Measurements from ENCODE around the gene RTN3.
"Not testable (repeated sequence)": the region's sequence is repeated elsewhere in the genome, so short reads cannot be mapped to it uniquely, and the experiment has no call there.

RTN3 gene

DNA sequence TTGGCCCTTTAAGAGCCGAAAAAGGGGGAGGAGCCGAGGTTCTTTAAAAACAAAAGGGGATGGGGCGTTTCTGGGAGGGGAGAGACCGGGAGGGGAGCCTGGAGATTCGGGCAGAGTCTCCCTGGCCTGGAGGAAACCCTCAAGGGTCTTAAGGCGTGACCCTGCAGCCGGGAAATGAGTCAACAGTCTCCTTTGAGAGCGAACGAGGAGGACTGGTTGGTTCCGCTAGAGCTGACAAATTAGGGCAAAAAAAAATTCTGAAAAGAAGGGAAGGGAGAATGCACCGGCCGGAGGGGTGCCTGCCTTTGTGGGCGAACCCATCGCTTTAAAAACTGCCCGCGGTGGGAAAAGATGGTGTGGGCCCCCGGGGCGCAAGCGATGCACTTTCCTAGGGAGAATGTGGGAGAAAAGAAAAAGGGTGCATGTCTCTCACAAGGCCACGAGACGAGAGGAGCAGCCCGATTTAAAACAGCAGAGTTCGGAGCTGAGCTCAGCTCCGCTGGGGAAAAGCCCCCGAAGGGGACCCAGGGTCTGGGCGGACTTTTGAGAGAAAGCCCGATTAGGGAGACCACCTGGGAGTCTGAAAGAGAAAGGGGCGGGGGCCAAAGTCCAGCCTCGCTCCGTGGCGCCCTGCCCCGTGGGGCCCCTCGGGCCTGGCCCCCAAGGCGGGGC, 86.4 kb downstream of the RTN3 start:
- no peak for DNase-seq (ENCODE audit: low read depth in 2 of 3, low spot score in 2 of 3)

DNA sequence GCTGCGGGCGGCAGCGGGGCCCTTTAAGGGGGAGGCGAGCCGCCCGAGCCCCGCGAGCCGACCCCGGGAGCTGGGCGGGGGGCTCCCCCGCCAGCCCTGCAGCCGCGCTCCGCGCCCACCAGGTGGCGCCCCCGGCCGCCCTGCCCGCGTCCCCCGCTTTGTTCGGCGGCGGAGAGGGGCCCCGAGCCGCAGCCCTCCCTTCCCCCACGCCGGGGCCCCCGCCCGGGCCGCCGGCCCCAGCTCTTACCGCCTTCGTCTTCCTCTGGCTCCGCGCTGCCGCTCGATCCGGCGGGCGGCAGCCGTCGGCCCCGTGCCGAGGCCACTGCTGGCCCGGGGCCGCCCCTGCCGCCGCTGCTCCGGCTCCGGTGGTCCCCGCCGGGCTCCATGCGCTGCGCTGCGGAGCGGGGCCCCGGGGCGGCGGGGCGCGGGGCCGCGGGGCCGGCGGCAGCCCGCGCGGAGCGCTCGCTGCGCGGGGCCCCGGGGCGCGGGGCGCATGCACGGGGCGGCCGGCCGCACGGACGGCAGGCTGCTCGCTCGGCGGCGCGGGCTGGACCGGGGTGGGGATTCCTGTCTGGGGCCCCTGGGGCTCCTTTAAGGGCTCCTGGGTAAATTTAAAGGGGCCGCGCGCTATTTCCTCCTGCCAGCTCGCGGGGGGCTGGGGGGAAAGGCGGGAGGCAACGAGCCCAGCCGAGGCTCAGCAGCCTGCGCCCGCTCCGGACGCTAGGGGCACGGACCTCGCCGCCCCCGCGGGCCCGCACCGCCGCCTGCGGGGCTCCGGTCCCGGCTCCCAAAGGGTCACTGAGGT, 87.1 kb downstream of the RTN3 start, which contains the start of gene ZFTA:
Gene ZFTA, minus strand, starts transcription at position 539 of the 805 bp plus-strand sequence. Its CDS starts 153 bp downstream, at position 386.
- DNase-seq (ENCODE audit: low read depth in 2 of 3, low spot score in 2 of 3), result peak in 2 of 3 experiments; percentile 27 to 47

DNA sequence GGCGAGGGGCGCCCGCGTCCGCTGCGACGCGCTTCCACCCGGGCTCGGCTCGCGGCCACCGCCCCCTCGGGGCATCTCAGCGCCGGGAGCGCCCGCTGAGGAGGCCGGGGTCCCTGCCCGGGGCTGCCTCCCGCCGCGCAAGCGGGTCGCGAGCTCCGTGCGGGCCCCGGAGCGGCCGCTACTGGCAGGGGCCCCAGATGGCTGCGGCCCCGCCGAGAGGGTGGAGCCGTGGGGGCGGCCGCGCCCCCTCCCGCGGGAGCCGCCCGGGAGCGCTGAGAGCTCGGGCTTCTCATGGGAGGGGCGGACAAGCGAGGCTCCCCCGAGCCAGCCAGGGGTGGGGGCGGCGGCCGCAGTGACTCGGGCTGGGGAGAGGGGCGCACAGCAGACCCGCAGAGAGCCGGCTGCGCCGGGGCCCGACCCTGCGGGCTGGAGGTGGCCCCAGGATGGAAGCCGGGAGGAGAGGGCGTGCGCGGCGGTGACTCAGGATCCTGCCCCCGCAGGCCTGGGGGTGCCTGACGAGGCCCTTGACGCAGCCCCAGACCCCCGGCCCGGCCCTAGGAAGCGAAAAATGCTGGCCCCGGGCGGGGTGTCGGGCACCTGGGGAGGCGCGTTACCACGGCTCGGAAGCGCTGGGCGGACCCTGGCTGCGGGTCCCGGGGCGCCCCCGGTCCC, 87.9 kb downstream of the RTN3 start:
- DNase-seq (ENCODE audit: low read depth in 2 of 3, low spot score in 2 of 3), result peak in 2 of 3 experiments; percentile 19 to 30

DNA sequence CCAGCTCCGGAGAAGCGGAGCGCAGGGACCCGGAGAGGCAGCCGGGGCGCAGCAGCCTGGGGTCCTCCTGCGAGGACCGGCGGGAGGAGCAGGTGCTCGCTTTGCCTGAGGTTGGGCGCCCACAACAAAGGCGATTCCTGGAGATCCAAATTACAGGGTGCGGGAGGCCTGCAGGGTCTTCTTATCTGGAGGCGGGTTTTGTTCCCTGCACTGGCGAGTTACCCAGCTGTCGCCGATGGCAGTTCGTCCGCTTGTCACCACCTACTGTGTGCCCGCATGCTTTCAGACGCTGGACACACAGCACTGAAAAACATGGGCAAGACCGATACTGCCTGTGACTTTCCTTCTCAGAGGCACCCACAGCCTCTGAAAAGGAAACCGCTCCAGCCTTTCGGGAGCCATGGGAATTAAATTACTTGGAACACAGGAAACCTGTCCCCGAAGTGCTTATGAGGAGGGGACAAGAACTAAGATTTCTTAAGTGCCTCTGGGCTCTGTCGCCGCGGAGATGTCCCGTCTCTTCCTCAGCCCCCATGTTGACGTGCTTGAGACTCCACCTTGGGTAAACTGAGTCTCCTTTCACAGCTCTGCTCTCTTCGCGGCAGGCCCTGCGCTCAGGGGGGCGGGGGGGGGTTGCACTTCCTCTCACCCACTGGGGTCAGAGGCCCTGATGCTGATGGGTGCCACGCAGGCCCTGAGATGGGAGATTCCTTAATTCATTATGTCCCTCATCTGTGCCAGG, 88.6 kb downstream of the RTN3 start:
- DNase-seq (ENCODE audit: low read depth in 2 of 3, low spot score in 2 of 3), result no peak

DNA sequence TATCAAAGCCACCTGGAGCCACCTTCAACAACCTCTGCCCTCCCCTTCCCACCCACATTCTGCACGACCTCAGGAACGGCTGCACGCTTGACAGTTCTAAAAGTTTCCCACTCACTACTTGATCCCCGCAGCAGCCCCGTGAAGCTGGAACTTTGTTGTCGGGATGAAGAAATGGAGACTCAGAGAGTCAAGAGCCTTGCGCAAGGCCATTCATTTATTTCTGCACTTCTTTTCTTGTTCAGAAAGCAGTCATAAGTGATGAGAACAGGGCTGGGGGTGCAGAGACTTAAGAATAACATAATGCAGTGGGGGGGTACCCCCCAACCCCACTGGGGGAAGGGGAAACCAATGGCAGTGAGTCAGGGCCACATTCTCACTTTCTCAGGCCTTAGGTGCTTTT, 89.5 kb downstream of the RTN3 start:
- DNase-seq (ENCODE audit: low read depth in 2 of 3, low spot score in 2 of 3), result no peak

DNA sequence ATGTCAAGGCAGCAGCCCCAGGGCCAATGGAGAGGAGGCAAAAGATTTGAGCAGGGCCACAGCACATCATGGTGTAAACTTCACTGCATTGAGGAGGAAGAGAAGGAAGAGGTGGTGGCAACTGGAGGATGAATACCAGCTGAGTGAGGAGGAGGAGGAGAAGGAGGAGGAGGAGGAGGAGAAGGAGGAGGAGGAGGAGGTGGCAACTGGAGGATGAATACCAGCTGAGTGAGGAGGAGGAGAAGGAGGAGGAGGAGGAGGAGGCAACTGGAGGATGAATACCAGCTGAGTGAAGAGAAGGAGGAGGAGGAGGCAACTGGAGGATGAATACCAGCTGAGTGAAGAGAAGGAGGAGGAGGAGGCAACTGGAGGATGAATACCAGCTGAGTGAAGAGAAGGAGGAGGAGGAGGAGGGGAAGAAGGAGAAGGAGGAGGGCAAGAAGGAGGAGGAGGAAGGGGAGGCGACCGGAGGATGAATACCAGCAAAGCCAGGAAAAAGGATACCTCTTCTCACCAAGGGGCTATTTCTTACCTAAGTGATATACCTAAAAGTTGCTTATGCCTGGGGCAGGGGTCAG, 90.5 kb downstream of the RTN3 start:
- not testable (repeated sequence) for DNase-seq (ENCODE audit: low read depth in 2 of 3, low spot score in 2 of 3)

DNA sequence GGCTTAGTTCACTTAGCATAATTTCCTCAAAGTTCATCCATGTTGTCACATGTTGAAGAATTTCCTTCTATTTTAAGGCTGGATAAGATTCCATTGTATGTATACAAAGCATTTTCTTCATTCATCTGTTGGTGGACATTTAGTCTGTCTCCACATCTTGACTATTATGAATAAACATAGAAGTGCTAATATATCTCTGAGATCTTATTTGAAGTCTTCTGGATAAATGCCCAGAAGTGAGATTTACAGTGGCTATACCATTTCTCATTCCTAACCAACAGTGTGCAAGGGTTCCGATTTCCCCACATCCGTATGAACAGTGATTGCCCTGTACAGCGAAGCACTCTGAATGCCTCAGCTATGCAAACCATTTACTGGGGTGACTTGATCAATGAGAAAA, 93.9 kb downstream of the RTN3 start:
- no peak for DNase-seq (ENCODE audit: low read depth in 2 of 3, low spot score in 2 of 3)

DNA sequence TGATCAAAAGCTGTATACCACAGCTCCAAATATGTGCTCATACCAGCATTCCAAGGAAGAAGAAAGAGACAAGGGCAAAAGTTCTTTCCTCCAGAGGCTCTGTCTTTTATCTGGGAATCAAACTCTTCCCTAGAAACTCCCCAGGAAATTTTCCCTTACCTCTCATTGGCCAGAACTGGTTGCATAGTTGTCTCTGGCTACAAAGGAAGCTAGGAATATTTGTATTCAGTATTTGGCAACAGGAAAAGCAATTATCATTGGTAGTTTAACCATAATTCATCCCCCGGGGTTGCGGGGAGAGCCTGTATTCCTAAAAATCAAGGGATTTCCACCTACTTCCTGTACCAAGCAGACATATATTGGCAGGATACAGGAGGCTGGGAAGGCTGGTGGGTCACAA, 97.7 kb downstream of the RTN3 start:
- no peak for DNase-seq (ENCODE audit: low read depth in 2 of 3, low spot score in 2 of 3)

DNA sequence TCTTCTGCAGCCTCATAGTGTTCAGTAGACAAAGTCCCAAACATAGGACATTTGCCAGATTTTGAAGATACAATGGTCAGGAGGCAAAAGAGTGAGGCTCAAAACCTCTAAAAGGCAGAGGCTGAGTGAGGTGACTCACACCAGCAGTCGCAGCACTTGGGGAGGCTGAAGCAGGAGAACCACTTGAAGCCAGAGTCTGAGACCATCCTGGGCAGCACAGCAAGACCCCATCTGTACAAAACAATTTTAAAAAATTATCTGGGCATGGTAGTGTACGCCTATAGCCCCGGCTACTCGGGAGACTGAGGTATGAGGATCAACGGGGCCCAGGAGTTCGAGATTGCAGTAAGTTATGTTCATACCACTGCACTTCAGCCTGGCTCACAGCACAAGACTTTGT, 101.4 kb downstream of the RTN3 start:
- no peak for DNase-seq (ENCODE audit: low read depth in 2 of 3, low spot score in 2 of 3)

DNA sequence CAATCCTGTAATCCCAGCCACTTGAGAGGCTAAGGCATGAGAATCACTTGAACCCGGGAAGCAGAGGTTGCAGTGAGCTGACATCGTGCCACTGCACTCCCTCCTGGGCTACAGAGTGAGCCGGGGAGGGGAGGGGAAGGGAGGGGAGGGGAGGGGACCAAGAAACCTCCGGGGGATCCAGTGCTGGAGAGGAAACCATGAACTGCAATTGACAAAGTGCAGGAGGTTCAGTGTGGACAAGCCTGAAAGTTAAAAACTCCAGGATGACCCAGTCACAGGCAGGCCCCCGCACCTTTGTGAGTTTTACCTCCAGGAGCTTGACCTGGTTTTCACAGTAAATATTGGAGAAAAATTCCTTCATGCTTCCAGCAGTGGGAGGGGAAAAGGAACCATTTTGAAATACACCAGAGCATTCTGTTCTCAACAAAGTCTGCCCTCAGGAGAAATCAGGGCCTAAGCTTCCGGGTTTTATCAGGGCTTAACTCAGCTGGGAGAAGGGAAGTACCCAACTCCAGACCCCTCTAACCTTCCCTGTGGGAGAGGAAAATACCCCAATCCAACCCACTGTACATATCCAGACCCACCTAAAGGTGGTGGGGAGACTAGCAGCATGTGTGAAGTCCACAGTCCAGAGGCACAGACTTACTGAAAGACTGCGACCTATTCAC, 102.8 kb downstream of the RTN3 start:
- DNase-seq (ENCODE audit: low read depth in 2 of 3, low spot score in 2 of 3), result no peak

DNA sequence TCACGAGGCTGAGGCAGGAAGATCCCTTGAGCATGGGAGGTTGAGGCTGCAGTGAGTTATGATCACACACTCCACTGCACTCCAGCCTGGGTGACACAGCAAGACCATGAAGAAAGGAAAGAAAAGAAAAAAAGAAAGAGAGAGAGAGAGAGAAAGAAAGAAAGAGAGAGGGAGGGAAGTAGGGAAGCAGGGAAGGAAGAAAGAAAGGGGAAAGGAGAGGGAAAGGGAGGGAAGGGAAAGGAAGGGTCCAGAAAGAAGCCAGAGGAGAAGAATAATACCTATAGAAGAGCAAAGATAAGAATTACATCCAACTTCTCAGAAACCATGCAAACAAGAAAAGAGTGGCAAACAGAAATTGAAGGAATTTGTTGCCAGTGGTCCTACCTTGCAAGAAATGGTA, 104.5 kb downstream of the RTN3 start:
- no peak for DNase-seq (ENCODE audit: low read depth in 2 of 3, low spot score in 2 of 3)

DNA sequence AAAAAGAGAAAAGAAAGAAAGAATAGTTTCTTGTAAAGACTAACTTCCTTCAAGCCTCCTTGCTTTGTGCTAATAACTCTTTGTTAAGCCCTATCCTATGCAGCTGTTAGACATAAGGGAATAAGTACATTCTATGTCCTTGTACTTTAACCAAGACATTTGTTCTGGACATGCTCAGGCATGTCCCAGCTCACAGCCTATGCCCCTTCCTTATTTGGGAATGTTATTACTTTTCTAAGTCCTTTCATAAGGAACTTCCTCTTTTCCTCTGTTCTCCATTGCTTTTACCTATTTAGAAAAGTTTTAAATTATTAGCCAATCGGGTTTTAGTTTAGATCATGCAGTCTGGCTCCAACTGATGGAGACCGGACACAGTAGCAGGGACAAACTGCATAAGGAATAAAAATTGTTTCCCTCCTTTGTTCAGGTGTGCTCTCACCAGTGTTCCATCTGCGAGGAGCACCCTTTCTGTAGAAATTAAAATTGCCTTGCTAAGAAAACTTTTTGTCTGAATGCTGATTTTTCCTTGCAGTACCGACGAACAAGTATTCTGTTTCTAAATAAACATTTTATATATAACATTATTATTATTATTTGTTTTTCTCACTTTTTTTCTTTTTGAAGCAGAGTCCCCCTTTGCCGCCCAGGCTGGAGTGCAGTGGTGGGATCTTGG, 110.3 kb downstream of the RTN3 start:
- no peak for DNase-seq (ENCODE audit: low read depth in 2 of 3, low spot score in 2 of 3)

DNA sequence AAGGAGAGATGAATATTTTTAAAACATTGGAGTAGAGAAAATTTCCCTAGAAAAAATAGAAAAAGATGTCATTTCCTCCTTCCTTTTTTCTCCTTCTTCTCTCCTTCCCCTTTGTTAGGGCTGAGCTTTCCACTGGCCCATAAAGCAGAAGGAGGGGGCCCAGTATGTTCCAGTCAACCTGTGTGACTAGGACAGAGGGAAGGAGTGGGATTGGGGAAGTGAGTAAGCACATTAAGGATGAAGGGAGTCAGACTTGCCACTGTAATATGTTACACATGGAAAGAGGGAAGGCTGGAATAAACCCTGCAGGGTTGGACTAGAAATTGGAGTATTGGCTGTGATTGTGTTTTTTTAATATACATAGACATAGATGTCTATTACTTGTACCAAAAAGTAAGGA, 111.9 kb downstream of the RTN3 start:
- no peak for DNase-seq (ENCODE audit: low read depth in 2 of 3, low spot score in 2 of 3)

DNA sequence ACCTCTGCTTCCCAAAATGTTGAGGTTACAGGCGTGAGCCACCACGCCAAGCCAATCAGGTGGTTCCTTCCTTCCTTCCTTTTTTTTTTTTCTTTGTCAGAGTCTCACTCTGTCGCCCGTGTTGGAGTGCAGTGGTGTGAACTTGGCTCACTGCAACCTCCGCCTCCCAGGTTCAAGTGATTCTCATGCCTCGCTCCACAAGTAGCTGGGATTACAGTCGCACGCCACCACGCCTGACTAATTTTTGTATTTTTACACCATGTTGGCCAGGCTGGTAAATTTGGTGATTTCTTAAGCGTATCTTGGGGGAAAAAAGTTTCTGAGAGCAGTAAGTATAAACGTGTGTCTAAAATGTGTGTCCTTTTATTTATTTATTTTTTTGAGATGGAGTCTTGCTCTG, 113.8 kb downstream of the RTN3 start:
- no peak for DNase-seq (ENCODE audit: low read depth in 2 of 3, low spot score in 2 of 3)

DNA sequence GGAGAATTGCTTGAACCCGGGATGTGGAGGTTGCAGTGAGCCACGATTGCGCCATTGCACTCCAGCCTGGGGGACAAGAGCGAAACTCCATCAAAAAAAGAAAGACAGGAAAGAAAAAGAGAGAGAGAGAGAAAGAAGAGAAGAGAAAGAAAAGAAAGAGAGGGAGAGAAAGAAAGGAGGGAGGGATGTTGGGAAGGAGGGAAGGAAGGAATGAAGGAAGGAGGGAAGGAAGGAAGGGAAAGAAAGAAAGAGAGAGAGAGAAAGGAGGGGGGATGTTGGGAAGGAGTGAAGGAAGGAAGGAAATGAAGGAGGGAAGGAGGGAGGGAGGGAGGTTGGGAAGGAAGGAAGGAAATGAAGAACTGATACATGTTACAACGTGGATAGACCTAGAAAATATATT, 119.6 kb downstream of the RTN3 start:
- no peak for DNase-seq (ENCODE audit: low read depth in 2 of 3, low spot score in 2 of 3)

DNA sequence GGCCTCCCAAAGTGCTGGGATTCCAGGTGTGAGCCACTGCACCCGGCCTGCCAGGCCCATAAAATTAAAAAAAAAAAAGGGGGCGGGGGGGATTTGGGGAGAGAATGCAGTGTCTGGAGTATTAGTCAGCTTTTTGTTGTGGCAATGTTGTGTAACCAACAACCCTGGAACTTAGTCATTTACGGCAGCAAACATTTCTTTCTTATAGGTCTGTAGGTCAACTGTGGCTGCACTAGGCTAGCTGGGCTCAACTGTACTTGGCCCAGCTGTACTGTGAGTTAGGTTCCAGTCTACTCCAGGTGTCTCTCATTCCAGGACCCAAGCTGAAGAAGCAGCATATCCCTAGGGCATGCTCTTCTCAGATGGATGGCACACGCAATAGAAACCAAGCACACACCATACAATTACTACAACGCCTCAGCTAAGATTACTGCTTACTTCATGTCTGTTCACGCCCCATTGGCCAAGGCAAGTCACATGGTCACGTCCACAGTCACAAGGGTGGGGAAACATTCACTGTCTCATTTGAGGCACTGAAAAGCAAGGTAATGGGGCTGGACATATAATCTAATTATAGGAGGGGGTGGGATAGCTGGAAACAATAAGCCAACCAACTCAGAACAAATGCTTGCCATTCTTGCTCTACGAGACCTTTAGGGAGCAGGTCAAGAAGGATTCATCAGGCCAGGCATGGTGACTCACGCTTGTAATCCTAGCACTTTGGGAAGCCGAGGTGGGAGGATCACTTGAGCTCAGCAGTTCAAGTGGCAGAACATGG, 121.5 kb downstream of the RTN3 start:
- DNase-seq (ENCODE audit: low read depth in 2 of 3, low spot score in 2 of 3), result no peak

DNA sequence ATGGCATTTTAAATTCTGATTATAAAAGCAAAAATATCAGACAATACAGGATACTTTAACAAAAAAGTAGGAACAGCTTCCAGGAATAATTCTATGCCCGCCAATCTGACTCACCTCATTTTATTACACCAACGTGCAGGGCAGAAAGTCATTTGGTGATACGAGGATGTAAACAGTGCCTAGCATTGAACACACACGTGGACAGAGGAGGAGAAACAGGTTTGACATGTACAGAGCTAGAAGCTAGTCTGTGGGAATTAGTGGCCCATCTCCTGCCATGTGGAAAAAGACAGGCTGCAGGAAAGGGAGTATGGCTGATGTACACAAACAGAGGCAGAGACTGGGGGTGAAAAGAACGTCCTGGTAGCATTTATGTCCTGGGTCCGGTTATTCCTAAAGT, 123.0 kb downstream of the RTN3 start:
- DNase-seq (ENCODE audit: low read depth in 2 of 3, low spot score in 2 of 3), result no peak

DNA sequence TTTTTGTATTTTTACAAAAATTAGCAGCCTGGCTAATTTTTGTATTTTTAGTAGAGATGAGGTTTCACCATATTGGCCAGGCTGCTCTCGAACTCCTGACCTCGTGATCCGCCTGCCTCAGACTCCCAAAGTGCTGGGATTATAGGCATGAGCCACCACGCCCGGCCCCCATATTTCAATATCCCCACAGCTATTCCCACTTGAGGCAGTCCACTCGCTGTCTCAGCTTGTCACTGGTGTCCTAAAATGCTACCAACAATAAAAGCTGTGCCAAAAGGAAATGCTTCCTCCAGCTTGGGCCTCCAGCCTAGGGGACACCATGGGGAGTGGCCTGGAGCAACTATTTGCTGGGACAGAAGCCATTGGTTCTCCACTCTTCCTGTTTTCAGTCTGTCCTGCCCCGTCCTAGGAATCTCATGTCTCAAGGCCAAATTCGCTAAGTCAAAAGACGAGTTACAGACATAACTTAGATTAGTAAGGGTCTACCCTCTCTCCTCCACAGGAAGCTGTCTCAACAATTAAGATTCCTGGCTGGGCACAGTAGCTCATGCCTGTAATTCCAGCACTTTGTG, 124.6 kb downstream of the RTN3 start:
- no peak for DNase-seq (ENCODE audit: low read depth in 2 of 3, low spot score in 2 of 3)

Data from activated CD8-positive, alpha-beta memory T cell treated with anti-CD3 and anti-CD28 coated beads for 48 hours (primary cell).